ENCODE measurements around the gene SMPD4.
"Not testable (repeated sequence)": the region's sequence is repeated elsewhere in the genome, so short reads cannot be mapped to it uniquely, and the experiment has no call there.

Gene SMPD4

DNA sequence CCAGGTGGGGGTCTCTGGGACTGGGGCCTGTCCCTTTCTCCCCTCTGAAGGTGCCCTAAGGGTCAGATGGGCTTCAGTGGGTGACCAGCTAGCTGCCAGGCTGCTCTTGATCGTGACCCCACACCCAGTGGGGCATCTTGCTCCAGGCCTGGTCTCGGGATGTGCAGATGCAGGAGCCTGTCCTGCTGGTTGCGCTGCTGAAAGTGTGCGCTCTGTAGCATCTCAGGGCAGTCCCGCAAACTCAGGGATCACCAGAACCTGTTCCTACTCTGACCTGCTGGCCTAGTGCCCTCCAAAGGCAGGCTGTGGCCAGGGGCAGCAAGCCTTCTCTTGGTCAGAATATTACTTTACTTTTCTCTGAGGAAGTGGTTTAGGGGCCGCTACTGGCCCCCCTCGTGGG is 40.9 kb downstream of the SMPD4 start:
- DNase-seq: not testable (repeated sequence)

- DNase-seq: not testable (repeated sequence)
Observed at GRCh38 chr2:130139331-130140280, 41.8 kb downstream of the SMPD4 start.

DNA sequence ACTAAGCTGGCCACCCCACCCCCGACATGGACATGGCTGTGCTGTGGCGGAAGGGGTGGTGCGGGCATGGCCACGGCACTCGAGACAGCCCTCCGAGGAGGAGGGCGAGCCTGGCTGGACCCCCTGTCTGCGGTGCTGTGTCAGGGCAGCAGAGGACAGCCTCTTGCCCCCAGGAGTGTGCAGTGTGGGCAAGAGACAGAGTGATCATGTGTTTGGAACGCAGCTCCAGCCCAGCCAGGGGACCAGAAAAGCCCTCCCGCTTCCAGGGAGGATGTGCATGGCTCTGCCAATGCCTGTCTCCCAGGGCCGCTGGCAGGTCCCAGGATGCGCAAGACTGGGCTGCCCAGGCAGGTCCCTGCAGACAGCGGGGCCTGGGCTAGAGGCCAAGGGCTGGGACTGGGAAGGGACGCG is 42.6 kb downstream of the SMPD4 start:
- DNase-seq: not testable (repeated sequence)

GRCh38 chr2:130138326-130138725 is 43.1 kb downstream of the SMPD4 start:
- DNase-seq: not testable (repeated sequence)

DNA sequence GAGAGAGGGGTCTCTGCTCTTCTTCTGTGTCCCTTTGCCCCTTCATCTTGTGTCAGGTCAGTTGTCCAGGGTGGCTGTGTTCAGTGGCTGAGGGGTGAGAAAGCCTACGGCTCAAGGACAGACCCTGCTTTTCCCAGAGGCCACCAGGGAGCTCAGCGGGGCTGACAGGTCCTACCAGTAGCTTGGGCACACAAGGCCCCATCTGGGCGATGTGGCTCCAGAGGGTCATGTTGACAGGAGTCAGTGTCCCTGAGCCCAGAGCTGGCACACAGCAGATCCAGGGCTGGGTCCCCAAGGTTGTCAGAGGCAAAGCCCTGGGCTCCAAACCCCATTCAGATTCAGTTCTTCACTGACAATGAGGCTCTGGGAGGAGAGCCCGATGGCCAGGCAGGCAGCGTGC is 44.3 kb downstream of the SMPD4 start:
- DNase-seq: not testable (repeated sequence)

- not testable (repeated sequence) for DNase-seq
Observed at GRCh38 chr2:130136546-130136945, 44.9 kb downstream of the SMPD4 start.

GRCh38 chr2:130135692-130136541 is 45.5 kb downstream of the SMPD4 start:
- DNase-seq: no peak

GRCh38 chr2:130129120-130129829 is 52.1 kb downstream of the SMPD4 start, which contains the start of gene POTEF:
POTEF (minus strand) TSS chr2:130129222; CDS start chr2:130120515, 8,707 bp downstream.
- DNase-seq: not testable (repeated sequence)

DNA sequence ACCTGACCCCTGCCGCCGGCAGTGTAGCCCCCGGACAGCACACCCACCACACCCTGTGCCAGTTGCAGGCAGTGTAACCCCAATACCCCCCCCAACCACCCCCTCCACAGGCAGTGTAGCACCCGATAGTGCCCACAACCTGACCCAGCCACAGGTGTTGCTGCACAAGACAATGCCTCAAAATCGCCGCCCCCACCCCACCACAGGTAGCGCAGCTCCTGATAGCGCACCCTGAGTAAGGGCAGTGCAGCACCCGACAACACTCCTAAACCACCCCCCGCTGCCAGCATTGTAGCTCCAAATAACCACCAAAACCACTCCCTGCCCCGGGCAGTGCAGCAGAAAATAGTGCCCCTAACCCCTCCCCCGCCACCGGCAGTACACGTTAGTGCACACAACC is 52.9 kb downstream of the SMPD4 start:
- DNase-seq: not testable (repeated sequence)

GRCh38 chr2:130127726-130128125 is 53.7 kb downstream of the SMPD4 start:
- DNase-seq: not testable (repeated sequence)

GRCh38 chr2:130120924-130121323 is 60.5 kb downstream of the SMPD4 start:
- DNase-seq: not testable (repeated sequence)

GRCh38 chr2:130102597-130103363 is 78.6 kb downstream of the SMPD4 start:
- DNase-seq: not testable (repeated sequence)

Measured in NCI-H187 (cell line).